WI38 (cell line): ENCODE measurements around the gene NDUFA3.
A peak's percentile ranks its signal among the peaks of the same experiment; 100 is the strongest.

ENCODE experiments used
- H3K4me3 ChIP-seq: 2 replicates; pipeline ENCODE4 v1.5.1; 2011; ENCODE audit warnings: low read depth, mild to moderate bottlenecking, control low read depth, low read length
- CTCF ChIP-seq: IDR thresholded peaks from 2 replicates; pipeline ENCODE4 v1.5.1; 2012; ENCODE audit warnings: low read depth, mild to moderate bottlenecking, control low read depth, low read length

The NDUFA3 gene

GRCh38 chr19:54114340-54115108 is 11.9 kb downstream of the NDUFA3 start:
- peak overlapping the region; percentile 83 for H3K4me3 ChIP-seq
- no peak for TF ChIP-seq CTCF

GRCh38 chr19:54115109-54116063 is 12.7 kb downstream of the NDUFA3 start, which contains the start of the genes PRPF31 and TFPT:
PRPF31 (plus strand) TSS chr19:54115754; CDS start chr19:54118279, 2,525 bp downstream.
TFPT (minus strand) TSS chr19:54115657; CDS start chr19:54115269, 388 bp downstream.
- peak within 1 kb of the TSS; percentile 83 for H3K4me3 ChIP-seq
- no peak for TF ChIP-seq CTCF

- no peak for TF ChIP-seq CTCF
- H3K4me3 ChIP-seq = no peak overlapping the region
These were observed 18.6 kb downstream of the NDUFA3 start for GRCh38 chr19:54121259-54121658.

DNA sequence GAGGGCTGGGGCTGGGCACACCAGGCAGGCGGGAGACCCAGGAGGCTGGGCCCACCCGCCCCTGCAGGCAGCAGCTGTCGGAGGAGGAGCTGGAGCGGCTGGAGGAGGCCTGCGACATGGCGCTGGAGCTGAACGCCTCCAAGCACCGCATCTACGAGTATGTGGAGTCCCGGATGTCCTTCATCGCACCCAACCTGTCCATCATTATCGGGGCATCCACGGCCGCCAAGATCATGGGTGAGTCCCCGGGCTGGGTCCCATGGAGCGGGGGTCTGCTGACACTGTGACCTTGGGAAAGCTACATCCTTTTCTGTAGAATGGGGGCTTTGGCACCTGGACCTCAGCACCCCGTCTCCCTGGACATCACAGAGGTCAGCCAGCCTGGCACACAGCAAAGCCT is 21.0 kb downstream of the NDUFA3 start:
- no peak overlapping the region for H3K4me3 ChIP-seq
- TF ChIP-seq CTCF = no peak

- TF ChIP-seq CTCF = no peak
- no peak overlapping the region for H3K4me3 ChIP-seq
These were observed 21.7 kb downstream of the NDUFA3 start for GRCh38 chr19:54124393-54124792.

- TF ChIP-seq CTCF = no peak
- H3K4me3 ChIP-seq = no peak overlapping the region
These were observed 23.1 kb downstream of the NDUFA3 start for GRCh38 chr19:54125713-54126112.
